Prostate gland (tissue), 2 donors: ENCODE data around the gene GRIN2A. TPM values are rescaled to one million over a fixed set of nuclear protein-coding genes. Genes with fewer than 3 reads are reported as not detected.

ENCODE experiments used
- DNase-seq: peaks from one replicate; pipeline ENCODE4 v3.0.0-alpha.2; 2019; ENCODE audit warnings: low spot score
- H3K27ac ChIP-seq, 2 donors: fragments of 200-600 bp; sonication (generic); 2 replicates each; pipeline ENCODE4 v1.5.1; 2017 to 2019
- H3K27me3 ChIP-seq: fragments of 200-600 bp; sonication (generic); replicated peaks from 2 replicates; pipeline ENCODE4 v1.5.1; 2019; ENCODE audit not compliant: insufficient read depth
- H3K36me3 ChIP-seq, 2 donors: fragments of 200-600 bp; sonication (generic); 1 replicate in 1 of 2; 2 replicates in 1 of 2; pipeline versions ENCODE4 v1.5.1 to v1.8.1; 2017 to 2019
- H3K4me1 ChIP-seq: fragments of 200-600 bp; sonication (generic); replicated peaks from 2 replicates; pipeline ENCODE4 v1.5.1; 2019
- H3K4me3 ChIP-seq, 2 donors: fragments of 200-600 bp; sonication (generic); 2 replicates each; pipeline ENCODE4 v1.5.1; 2017 to 2019
- H3K9me3 ChIP-seq: fragments of 200-600 bp; sonication (generic); 2 replicates; pipeline ENCODE4 v1.5.1; 2017
- POLR2A ChIP-seq: fragments of 450-650 bp; IDR thresholded peaks from one replicate; pipeline ENCODE4 v1.6.1; 2016; ENCODE audit warnings: antibody characterized with exemption, mild to moderate bottlenecking
- POLR2AphosphoS5 ChIP-seq: sonication (generic); formaldehyde crosslinking; IDR thresholded peaks from one replicate; pipeline ENCODE4 v1.6.1; 2017; ENCODE audit warnings: antibody characterized with exemption
- WGBS: methylation state at CpG from one replicate; pipeline ENCODE4 v1.1.5; 2018; 5-methylcytosine and 5-hydroxymethylcytosine counted together
- intact Hi-C: fragments of 100-400 bp; cut with DNase I; formaldehyde crosslinking; loops from one replicate; pipeline ENCODE4 v1.14.2; 2022
- total RNA-seq, 2 donors: library from RNA; depleted of rRNA; stranded (reverse); fragments of >200 nt; gene quantifications; one replicate each; pipeline ENCODE4 v1.1.0, GENCODE V29; 2016
- TF ChIP-seq, protein P1 (sequence below), 4 experiments: fragments of 200-600 bp in 2 of 4; fragments of 450-650 bp in 2 of 4; sonication (generic) in 2 of 4; IDR thresholded peaks; 1 replicate in 3 of 4; 2 replicates in 1 of 4; pipeline ENCODE4 v1.5.1; 2016 to 2019; ENCODE audit warnings: antibody characterized with exemption in 4 of 4, mild to moderate bottlenecking in 2 of 4, moderate library complexity in 2 of 4

GRIN2A gene
- total RNA-seq, 2 donors from 2014 or later, result 0.23 to 11.4 TPM

DNA sequence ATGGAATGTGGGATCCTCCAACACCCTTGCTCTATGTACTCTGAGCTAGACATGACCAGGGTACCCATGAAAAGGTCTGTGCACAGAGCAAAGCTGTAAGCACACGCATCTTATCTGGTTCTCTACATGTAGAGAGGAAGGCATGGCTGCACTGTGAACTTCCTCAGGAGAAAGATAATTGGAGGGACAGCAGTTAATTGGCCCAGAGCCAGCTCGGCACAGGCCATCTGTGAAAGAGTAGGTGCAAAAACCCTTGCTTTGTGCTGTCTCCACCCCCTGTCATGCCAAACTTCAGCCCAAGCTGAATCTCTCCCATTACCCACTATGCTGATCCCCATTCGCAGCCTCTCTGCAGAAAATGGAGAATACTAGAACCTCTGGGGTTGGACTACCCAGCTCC lies 241.0 kb downstream of the GRIN2A start:
- TF ChIP-seq POLR2AphosphoS5 (no peak), POLR2A (no peak)
- TF ChIP-seq, protein P1, sequence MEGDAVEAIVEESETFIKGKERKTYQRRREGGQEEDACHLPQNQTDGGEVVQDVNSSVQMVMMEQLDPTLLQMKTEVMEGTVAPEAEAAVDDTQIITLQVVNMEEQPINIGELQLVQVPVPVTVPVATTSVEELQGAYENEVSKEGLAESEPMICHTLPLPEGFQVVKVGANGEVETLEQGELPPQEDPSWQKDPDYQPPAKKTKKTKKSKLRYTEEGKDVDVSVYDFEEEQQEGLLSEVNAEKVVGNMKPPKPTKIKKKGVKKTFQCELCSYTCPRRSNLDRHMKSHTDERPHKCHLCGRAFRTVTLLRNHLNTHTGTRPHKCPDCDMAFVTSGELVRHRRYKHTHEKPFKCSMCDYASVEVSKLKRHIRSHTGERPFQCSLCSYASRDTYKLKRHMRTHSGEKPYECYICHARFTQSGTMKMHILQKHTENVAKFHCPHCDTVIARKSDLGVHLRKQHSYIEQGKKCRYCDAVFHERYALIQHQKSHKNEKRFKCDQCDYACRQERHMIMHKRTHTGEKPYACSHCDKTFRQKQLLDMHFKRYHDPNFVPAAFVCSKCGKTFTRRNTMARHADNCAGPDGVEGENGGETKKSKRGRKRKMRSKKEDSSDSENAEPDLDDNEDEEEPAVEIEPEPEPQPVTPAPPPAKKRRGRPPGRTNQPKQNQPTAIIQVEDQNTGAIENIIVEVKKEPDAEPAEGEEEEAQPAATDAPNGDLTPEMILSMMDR (IDR thresholded peaks at IDR 0.05), result no peak
- DNase-seq, result no peak
- no peaks in the 10 kb centered on the region for H3K36me3 ChIP-seq
- no peaks in the 10 kb centered on the region for H3K9me3 ChIP-seq
- no peak overlapping the region for H3K4me3 ChIP-seq
- 74% methylated on average over 3 of the region's 3 CpGs for WGBS
- no peaks in the 10 kb centered on the region for H3K27me3 ChIP-seq
- H3K27ac ChIP-seq, result no peak overlapping the region
- intact Hi-C loops, result no loop called here
- H3K4me1 ChIP-seq, result no peaks in the 10 kb centered on the region

DNA sequence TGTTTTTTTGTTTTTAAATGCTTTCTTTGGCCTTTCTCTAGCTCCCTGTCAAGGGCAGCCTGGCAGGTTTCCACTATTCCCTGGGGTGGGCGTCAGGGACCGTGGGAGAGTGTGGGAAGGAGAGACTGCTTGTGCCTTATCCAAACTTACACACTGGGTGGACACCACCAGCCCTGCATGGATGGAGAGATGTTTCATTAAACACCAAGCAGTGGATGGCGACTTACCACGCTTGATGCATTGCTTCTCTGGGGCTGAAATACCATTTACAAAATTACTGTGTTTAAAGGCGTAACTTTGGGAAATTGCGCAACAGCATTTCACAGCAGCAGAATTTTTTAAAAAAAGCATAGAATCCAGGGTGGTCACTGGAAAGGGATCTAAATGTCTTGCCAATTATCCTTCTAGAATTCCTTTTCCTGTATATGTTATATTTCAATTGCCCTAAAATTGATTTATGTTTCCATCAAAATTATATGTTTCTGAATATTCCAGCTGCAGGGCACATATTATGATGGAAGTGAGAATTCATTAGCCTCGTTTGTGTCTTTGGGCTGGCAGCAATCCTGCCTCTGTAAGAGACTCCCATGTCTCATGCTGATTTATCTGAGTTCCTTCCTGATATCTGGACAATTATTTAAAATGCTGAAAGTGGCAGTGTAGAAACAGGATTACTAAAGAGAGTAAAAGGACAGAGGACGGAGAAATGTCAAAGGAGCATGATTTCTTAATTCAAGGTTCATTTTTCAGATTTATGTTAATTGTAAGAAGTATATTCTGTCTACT lies 247.3 kb downstream of the GRIN2A start:
- H3K9me3 ChIP-seq, result no peaks in the 10 kb centered on the region
- intact Hi-C loops, result no loop called here
- 75% methylated on average over 8 of the region's 8 CpGs for WGBS
- TF ChIP-seq POLR2AphosphoS5 (no peak), POLR2A (no peak)
- TF ChIP-seq, protein P1 (IDR thresholded peaks at IDR 0.05), result no peak
- H3K27ac ChIP-seq, result no peak overlapping the region
- no peak overlapping the region for H3K4me3 ChIP-seq
- no peak for DNase-seq
- no peaks in the 10 kb centered on the region for H3K36me3 ChIP-seq
- H3K4me1 ChIP-seq, result no peaks in the 10 kb centered on the region
- H3K27me3 ChIP-seq, result no peaks in the 10 kb centered on the region

DNA sequence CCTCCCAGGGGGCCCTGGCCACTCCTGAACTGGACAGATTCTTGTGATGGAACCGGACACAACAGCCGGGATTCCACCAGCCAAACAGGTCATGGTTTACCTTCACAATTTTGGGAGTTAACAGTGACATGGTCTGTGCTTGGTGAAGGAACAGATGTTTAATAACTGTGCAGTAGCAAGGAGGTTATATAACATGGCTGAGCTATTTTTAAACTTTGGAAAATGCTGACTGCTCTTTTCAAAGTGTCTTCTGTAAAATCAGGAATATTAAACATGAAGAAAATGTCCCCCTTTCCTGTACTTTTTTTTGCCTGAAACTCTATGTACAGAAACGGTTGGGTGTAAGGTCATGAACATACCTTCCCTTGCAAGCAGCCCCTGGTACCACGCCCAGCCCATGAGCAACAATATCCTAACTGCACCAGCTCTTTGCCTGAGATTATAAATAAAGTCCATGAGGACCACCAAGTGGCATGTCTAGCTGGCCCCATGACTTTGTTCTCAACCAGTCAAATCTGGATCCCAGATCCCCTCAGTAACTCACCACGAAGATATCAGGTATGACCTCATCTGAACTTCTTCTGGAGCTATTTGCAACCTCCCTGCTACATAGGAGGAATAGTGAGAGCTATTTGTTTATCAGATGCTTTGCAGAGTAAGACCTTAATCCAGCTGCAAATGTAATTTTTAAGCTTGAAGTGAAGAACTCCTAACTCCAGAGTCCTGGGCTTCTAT lies 249.1 kb downstream of the GRIN2A start:
- 73% methylated on average over 5 of the region's 5 CpGs for WGBS
- DNase-seq, result no peak

DNA sequence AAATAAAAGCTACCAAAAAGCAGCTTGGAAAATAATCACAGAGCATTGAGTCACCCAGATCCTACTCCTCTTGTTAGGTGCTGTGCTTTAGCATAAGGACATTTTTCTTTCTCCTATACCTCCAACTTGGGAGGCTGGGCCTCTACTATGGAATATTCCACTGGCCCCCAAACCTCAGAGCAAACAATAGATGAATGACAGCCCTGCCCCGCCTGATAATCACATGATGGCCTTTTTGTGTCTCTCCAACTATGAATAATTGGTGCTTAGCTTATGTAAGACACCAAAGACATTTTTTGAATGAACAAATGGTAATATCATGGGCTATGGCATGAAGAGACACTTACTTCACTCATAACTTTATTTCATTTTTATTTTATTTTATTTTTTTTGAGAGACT lies 250.2 kb downstream of the GRIN2A start:
- 58% methylated on average over 1 of the region's 1 CpG for WGBS
- TF ChIP-seq, protein P1 (IDR thresholded peaks at IDR 0.05), result no peak
- TF ChIP-seq POLR2A (no peak), POLR2AphosphoS5 (no peak)
- intact Hi-C loops, result no loop called here
- Histone ChIP-seq H3K36me3 (no peaks in the 10 kb centered on the region), H3K27me3 (no peaks in the 10 kb centered on the region), H3K4me3 (no peak overlapping the region), H3K4me1 (no peaks in the 10 kb centered on the region), H3K27ac (no peak overlapping the region), H3K9me3 (no peaks in the 10 kb centered on the region)
- DNase-seq, result no peak

More for the DNA sequence above, 249.1 kb downstream of the GRIN2A start:
- H3K36me3 ChIP-seq, result no peaks in the 10 kb centered on the region
- no peak overlapping the region for H3K27ac ChIP-seq
- no peaks in the 10 kb centered on the region for H3K4me1 ChIP-seq
- TF ChIP-seq POLR2A (no peak), POLR2AphosphoS5 (no peak)
- TF ChIP-seq, protein P1 (IDR thresholded peaks at IDR 0.05), result no peak
- H3K4me3 ChIP-seq, result no peak overlapping the region
- no peaks in the 10 kb centered on the region for H3K27me3 ChIP-seq
- no peaks in the 10 kb centered on the region for H3K9me3 ChIP-seq
- intact Hi-C loops, result no loop called here
